Keratinocyte (primary cell): Measurements from ENCODE around the gene CAST. TPM values are rescaled to one million over a fixed set of nuclear protein-coding genes. Genes with fewer than 3 reads are reported as not detected.

Source experiments
- DNase-seq: peaks from one replicate; pipeline ENCODE4 v3.0.0-alpha.2; 2011; ENCODE audit warnings: low read depth, missing footprints, low spot score
- FAIRE-seq: peaks from 2 replicates; lab custom pipeline; 2011; peaks lifted over from hg19 to GRCh38; lab: Jason Lieb, UNC
- H2AFZ ChIP-seq: 2 replicates; pipeline ENCODE4 v1.6.0; 2012; ENCODE audit warnings: low read length, control low read depth, inconsistent platforms; ENCODE audit not compliant: control insufficient read depth
- H3K27ac ChIP-seq: 2 replicates; pipeline ENCODE4 v1.5.1; 2011; ENCODE audit warnings: low read length; ENCODE audit not compliant: control insufficient read depth, insufficient read depth
- H3K27me3 ChIP-seq: 3 replicates; pipeline ENCODE4 v1.6.0; 2011; ENCODE audit warnings: low read length; ENCODE audit not compliant: control insufficient read depth, insufficient read depth; ENCODE audit errors: extremely low read depth
- H3K36me3 ChIP-seq, 2 experiments: 2 replicates in 1 of 2; 3 replicates in 1 of 2; pipeline ENCODE4 v1.5.1; 2011; ENCODE audit warnings: low read length in 2 of 2, mild to moderate bottlenecking in 1 of 2; ENCODE audit not compliant: control insufficient read depth in 2 of 2, insufficient read depth in 2 of 2; ENCODE audit errors: extremely low read depth in 1 of 2
- H3K4me1 ChIP-seq: 3 replicates; pipeline ENCODE4 v1.5.1; 2011; ENCODE audit warnings: low read length; ENCODE audit not compliant: control insufficient read depth, insufficient read depth; ENCODE audit errors: extremely low read depth
- H3K4me2 ChIP-seq: 3 replicates; pipeline ENCODE4 v1.6.0; 2011; ENCODE audit warnings: low read depth, low read length; ENCODE audit not compliant: control insufficient read depth, insufficient read depth; ENCODE audit errors: extremely low read depth
- H3K4me3 ChIP-seq, 3 experiments: fragments of 200-600 bp in 1 of 3; sonication (generic) in 1 of 3; 2 replicates in 2 of 3; 3 replicates in 1 of 3; pipeline ENCODE4 v1.5.1; 2011 to 2016; ENCODE audit warnings: low read length in 3 of 3, mild to moderate bottlenecking in 3 of 3, control low read depth in 2 of 3, inconsistent platforms in 1 of 3, low read depth in 1 of 3, mixed read lengths in 1 of 3, mixed run types in 1 of 3, moderate library complexity in 1 of 3; ENCODE audit not compliant: control insufficient read depth in 2 of 3, insufficient read depth in 2 of 3; ENCODE audit errors: extremely low read depth in 1 of 3
- H3K79me2 ChIP-seq: 2 replicates; pipeline ENCODE4 v1.6.0; 2012; ENCODE audit warnings: low read length; ENCODE audit not compliant: control insufficient read depth, insufficient read depth
- H3K9ac ChIP-seq: 3 replicates; pipeline ENCODE4 v1.6.0; 2011; ENCODE audit warnings: low read length; ENCODE audit not compliant: control insufficient read depth, insufficient read depth; ENCODE audit errors: extremely low read depth
- H3K9me1 ChIP-seq: 3 replicates; pipeline ENCODE4 v1.6.0; 2011; ENCODE audit warnings: low read length; ENCODE audit not compliant: control insufficient read depth, insufficient read depth; ENCODE audit errors: extremely low read depth
- H3K9me3 ChIP-seq: 2 replicates; pipeline ENCODE4 v1.5.1; 2012; ENCODE audit warnings: low read depth, low read length; ENCODE audit not compliant: control insufficient read depth
- H4K20me1 ChIP-seq: 3 replicates; pipeline ENCODE4 v1.6.0; 2011; ENCODE audit warnings: low read length; ENCODE audit not compliant: control insufficient read depth, insufficient read depth; ENCODE audit errors: extremely low read depth
- EZH2 ChIP-seq: IDR thresholded peaks from one replicate; pipeline ENCODE4 v1.6.1; 2012; ENCODE audit warnings: inconsistent platforms, mild to moderate bottlenecking, low read length, moderate library complexity
- dilution Hi-C: fragments of 300-500 bp; cut with MboI; formaldehyde crosslinking; loops from one replicate; pipeline ENCODE4 v1.7.0; 2020; ENCODE audit warnings: low sequenced_read_pairs; ENCODE audit not compliant: extremely low pct_ligation_motif_present
- polyA plus RNA-seq, 5 experiments: library from polyadenylated mRNA; depleted of rRNA in 3 of 5; stranded (reverse) in 3 of 5; stranded (forward) in 1 of 5; unstranded in 1 of 5; fragments of >200 nt; gene quantifications; 1 replicate in 1 of 5; 2 replicates in 3 of 5; 3 replicates in 1 of 5; pipeline versions ENCODE4 v1.2.1 to v1.2.3, GENCODE V29; 2011 to 2012; ENCODE audit warnings: missing spikeins in 2 of 5, low read depth in 1 of 5, low replicate concordance in 1 of 5
- TF ChIP-seq, protein P1 (sequence below), 3 experiments: IDR thresholded peaks in 1 of 3; conservative IDR thresholded peaks in 1 of 3; optimal IDR thresholded peaks in 1 of 3; 2 replicates in 2 of 3; 3 replicates in 1 of 3; pipeline versions ENCODE3 to v1.5.1; 2011; ENCODE audit warnings: low read length in 3 of 3, mild to moderate bottlenecking in 3 of 3, moderate library complexity in 2 of 3, control low read depth in 1 of 3, inconsistent platforms in 1 of 3; ENCODE audit not compliant: insufficient read depth in 2 of 3; ENCODE audit errors: extremely low read depth in 1 of 3

Gene CAST
- polyA plus RNA-seq, 1 donor (not counting 4 experiments of a cell fraction or from before 2014, with no cell fraction given), result 238 TPM

DNA sequence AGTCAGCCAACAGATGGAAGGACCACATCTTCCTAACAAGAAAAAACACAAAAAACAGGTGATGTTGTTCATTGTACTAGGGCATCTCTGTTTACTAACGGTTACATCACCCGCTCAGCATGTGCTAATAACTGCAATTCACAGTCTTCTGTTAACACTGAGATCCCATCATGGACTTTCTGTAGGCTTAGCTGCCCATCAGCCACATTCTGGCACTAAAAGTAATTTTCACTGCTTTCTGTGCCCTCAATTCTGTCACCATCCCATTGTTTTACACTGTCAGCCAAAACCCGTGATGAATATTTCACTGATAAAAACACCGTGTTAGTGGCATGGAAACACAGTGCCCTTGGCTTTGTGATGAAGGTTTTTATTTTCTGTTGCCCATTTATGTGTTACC lies 64.6 kb downstream of the CAST start:
- H3K79me2 ChIP-seq, result peaks cover 42% of the 10 kb centered on the region

DNA sequence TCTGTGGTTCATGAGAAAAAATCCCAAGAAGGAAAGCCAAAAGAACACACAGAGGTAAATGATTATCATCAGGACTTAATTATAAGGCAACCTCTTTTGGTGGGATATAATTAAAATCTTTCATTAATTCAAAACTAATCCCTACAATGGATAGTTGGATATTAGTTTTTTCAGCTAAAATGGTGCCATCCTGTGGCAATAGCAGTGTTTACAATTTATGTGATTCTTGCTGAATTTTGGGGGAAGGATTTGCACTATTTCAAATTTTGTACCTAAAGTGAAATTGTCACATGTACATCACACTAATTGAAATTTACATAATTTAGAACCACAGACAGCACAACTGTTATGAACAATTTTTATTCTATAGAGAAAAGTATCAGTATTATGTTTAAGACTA lies 67.0 kb downstream of the CAST start:
- FAIRE-seq, result no peak
- peaks cover 14 to 21% of the 10 kb centered on the region in 2 experiments for H3K36me3 ChIP-seq

More for the DNA sequence above, 64.6 kb downstream of the CAST start:
- H4K20me1 ChIP-seq, result no peaks in the 10 kb centered on the region
- H3K9me1 ChIP-seq, result no peaks in the 10 kb centered on the region
- TF ChIP-seq, protein P1, sequence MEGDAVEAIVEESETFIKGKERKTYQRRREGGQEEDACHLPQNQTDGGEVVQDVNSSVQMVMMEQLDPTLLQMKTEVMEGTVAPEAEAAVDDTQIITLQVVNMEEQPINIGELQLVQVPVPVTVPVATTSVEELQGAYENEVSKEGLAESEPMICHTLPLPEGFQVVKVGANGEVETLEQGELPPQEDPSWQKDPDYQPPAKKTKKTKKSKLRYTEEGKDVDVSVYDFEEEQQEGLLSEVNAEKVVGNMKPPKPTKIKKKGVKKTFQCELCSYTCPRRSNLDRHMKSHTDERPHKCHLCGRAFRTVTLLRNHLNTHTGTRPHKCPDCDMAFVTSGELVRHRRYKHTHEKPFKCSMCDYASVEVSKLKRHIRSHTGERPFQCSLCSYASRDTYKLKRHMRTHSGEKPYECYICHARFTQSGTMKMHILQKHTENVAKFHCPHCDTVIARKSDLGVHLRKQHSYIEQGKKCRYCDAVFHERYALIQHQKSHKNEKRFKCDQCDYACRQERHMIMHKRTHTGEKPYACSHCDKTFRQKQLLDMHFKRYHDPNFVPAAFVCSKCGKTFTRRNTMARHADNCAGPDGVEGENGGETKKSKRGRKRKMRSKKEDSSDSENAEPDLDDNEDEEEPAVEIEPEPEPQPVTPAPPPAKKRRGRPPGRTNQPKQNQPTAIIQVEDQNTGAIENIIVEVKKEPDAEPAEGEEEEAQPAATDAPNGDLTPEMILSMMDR (optimal IDR thresholded peaks at IDR 0.05 in 1 of 3, IDR thresholded peaks at IDR 0.05 in 1 of 3, conservative IDR thresholded peaks at IDR 0.05 in 1 of 3; ENCODE audit: extremely low read depth in 1 of 3, insufficient read depth in 2 of 3, low read length in 3 of 3), result no peak
- no peak for TF ChIP-seq EZH2
- no peaks in the 10 kb centered on the region for H3K9me3 ChIP-seq
- H3K4me1 ChIP-seq, result no peaks in the 10 kb centered on the region
- H2AFZ ChIP-seq, result no peak overlapping the region
- peak overlapping the region; percentile 46 for H3K27ac ChIP-seq
- H3K27me3 ChIP-seq, result no peaks in the 10 kb centered on the region
- H3K4me3 ChIP-seq, result no peak overlapping the region
- peak; percentile 9 for FAIRE-seq
- no peak overlapping the region for H3K4me2 ChIP-seq
- dilution Hi-C loops, result no loop called here
- no peak overlapping the region for H3K9ac ChIP-seq
- H3K36me3 ChIP-seq, result peaks cover 17 to 24% of the 10 kb centered on the region in 2 experiments
- DNase-seq, result no peak

More for the DNA sequence above, 67.0 kb downstream of the CAST start:
- Histone ChIP-seq H3K27me3 (no peaks in the 10 kb centered on the region), H3K27ac (no peak overlapping the region), H3K9ac (no peak overlapping the region), H3K9me1 (no peaks in the 10 kb centered on the region), H3K79me2 (peaks cover 29% of the 10 kb centered on the region), H2AFZ (no peak overlapping the region), H3K4me1 (peaks cover 14% of the 10 kb centered on the region), H3K4me2 (no peak overlapping the region), H4K20me1 (no peaks in the 10 kb centered on the region), H3K9me3 (no peaks in the 10 kb centered on the region), H3K4me3 (no peak overlapping the region)
- DNase-seq, result no peak
- dilution Hi-C loops, result no loop called here
- TF ChIP-seq, protein P1 (optimal IDR thresholded peaks at IDR 0.05 in 1 of 3, IDR thresholded peaks at IDR 0.05 in 1 of 3, conservative IDR thresholded peaks at IDR 0.05 in 1 of 3; ENCODE audit: extremely low read depth in 1 of 3, insufficient read depth in 2 of 3, low read length in 3 of 3), result no peak
- TF ChIP-seq EZH2, result no peak
